Measurements from ENCODE around the gene TMCO4. TPM values are rescaled to one million over a fixed set of nuclear protein-coding genes. Genes with fewer than 3 reads are reported as not detected.

Gene TMCO4
- total and polyA plus RNA-seq, 2 donors (not counting 1 experiment from before 2014, with no cell fraction given): 21.7 to 31.3 TPM

DNA sequence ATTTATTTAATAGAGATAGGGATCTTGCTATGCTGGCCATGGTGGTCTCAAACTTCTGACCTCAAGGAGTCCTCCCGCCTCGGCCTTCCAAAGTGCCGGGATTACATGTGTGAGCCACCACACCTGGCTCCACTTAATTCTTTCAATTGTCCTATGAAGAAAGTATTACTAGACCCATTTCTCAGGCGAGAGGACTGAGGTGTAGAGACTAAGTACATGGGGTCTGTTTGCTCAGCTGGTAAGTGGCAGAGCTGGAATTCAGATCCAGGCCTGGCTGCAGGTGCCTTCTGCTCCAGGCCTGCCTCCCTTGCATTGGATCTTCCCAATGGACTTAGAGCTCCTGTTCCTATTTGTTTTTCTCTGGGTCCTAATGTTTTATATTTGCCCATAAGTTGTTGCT, 79.5 kb downstream of the TMCO4 start:
- Mint-ChIP-seq H3K4me1 (no peaks in the 10 kb centered on the region), H3K27me3 (no peaks in the 10 kb centered on the region), H3K4me3 (no peak overlapping the region), H3K27ac (no peak overlapping the region), H3K9me3 (ENCODE audit: insufficient read depth) (no peaks in the 10 kb centered on the region)
- Histone ChIP-seq H3K79me2 (ENCODE audit: control insufficient read depth, insufficient read depth, low read length) (no peaks in the 10 kb centered on the region), H3K27ac (ENCODE audit: low read length in 2 of 2) (no peak overlapping the region), H3K4me2 (replicated peaks; ENCODE audit: low read depth, low read length, poor library complexity, severe bottlenecking) (no peak overlapping the region), H3K9ac (ENCODE audit: low read length) (no peak overlapping the region), H3K4me3 (ENCODE audit: control extremely low read depth in 1 of 5, extremely low read depth in 1 of 5, insufficient read depth in 1 of 5, low read depth in 2 of 5, low read length in 4 of 5) (no peak overlapping the region), H4K20me1 (ENCODE audit: control insufficient read depth, insufficient read depth, low read length, poor library complexity, severe bottlenecking) (no peaks in the 10 kb centered on the region), H3K9me3 (ENCODE audit: control extremely low read depth in 1 of 3, control insufficient read depth in 2 of 3, insufficient read depth in 1 of 3, low read length in 2 of 3) (no peaks in the 10 kb centered on the region), H3K36me3 (replicated peaks in 1 of 2; ENCODE audit: control extremely low read depth in 1 of 2, control insufficient read depth in 1 of 2, extremely low read depth in 1 of 2, insufficient read depth in 2 of 2, low read length in 1 of 2) (peaks cover 0 to 3% of the 10 kb centered on the region in 2 experiments), H3K27me3 (replicated peaks in 1 of 4; ENCODE audit: control extremely low read depth in 1 of 4, control insufficient read depth in 3 of 4, insufficient read depth in 4 of 4, low read length in 3 of 4) (no peaks in the 10 kb centered on the region), H2AFZ (ENCODE audit: insufficient read depth, low read depth, low read length, poor library complexity, severe bottlenecking) (no peak overlapping the region), H3K4me1 (ENCODE audit: control insufficient read depth in 2 of 2, insufficient read depth in 2 of 2, low read length in 2 of 2) (peaks cover 0 to 2% of the 10 kb centered on the region in 2 donors)
- no peak for DNase-seq
- ChIA-PET CTCF (no interaction called here), POLR2A (no interaction called here)
- no peak for ATAC-seq (ENCODE audit: low read depth)
- TF ChIP-seq CTCF (IDR thresholded peaks at IDR 0.05): no peak
- no peak for TF ChIP-seq EZH2 (IDR thresholded peaks at IDR 0.05; ENCODE audit: borderline replicate concordance, insufficient read depth, low read depth, low read length, poor library complexity, severe bottlenecking)
- intact Hi-C loops (cut with micrococcal nuclease): no loop called here
- no CpG with 5 or more reads among the region's 4 CpGs for WGBS (ENCODE audit: insufficient coverage)

DNA sequence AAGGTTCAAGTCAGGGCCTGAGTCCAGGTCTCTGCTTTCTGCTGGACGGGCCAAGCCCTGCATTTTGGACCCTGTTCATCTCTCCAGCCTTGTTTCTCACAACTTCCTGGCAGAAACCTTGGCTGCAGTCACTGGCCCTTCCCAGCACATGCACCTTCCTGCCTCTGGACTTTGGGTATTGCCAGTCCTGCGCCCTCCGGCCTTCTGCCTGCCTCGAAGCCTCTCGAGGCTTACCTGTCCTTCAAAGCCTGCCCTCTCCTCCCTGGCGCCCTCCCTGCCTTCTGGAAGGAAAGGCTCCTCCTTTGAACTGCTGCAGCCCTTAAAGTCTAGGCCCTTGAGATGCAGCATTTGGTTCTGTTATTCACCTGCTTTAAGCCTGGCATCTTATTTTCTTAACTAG, 82.2 kb downstream of the TMCO4 start:
- Histone ChIP-seq H3K9me3 (ENCODE audit: control extremely low read depth in 1 of 3, control insufficient read depth in 2 of 3, insufficient read depth in 1 of 3, low read length in 2 of 3) (no peaks in the 10 kb centered on the region), H3K79me2 (ENCODE audit: control insufficient read depth, insufficient read depth, low read length) (no peaks in the 10 kb centered on the region), H3K4me3 (ENCODE audit: control extremely low read depth in 1 of 5, extremely low read depth in 1 of 5, insufficient read depth in 1 of 5, low read depth in 2 of 5, low read length in 4 of 5) (no peak overlapping the region), H2AFZ (ENCODE audit: insufficient read depth, low read depth, low read length, poor library complexity, severe bottlenecking) (no peak overlapping the region), H3K27me3 (replicated peaks in 1 of 4; ENCODE audit: control extremely low read depth in 1 of 4, control insufficient read depth in 3 of 4, insufficient read depth in 4 of 4, low read length in 3 of 4) (no peaks in the 10 kb centered on the region), H3K4me2 (replicated peaks; ENCODE audit: low read depth, low read length, poor library complexity, severe bottlenecking) (no peak overlapping the region), H3K9ac (ENCODE audit: low read length) (no peak overlapping the region), H3K36me3 (replicated peaks in 1 of 2; ENCODE audit: control extremely low read depth in 1 of 2, control insufficient read depth in 1 of 2, extremely low read depth in 1 of 2, insufficient read depth in 2 of 2, low read length in 1 of 2) (peaks cover 0 to 4% of the 10 kb centered on the region in 2 experiments), H3K4me1 (ENCODE audit: control insufficient read depth in 2 of 2, insufficient read depth in 2 of 2, low read length in 2 of 2) (peaks cover 0 to 2% of the 10 kb centered on the region in 2 donors), H4K20me1 (ENCODE audit: control insufficient read depth, insufficient read depth, low read length, poor library complexity, severe bottlenecking) (no peaks in the 10 kb centered on the region), H3K27ac (ENCODE audit: low read length in 2 of 2) (no peak overlapping the region)
- WGBS (ENCODE audit: insufficient coverage): 96% methylated on average over 5 of the region's 6 CpGs
- Mint-ChIP-seq H3K27ac (no peak overlapping the region), H3K4me3 (no peak overlapping the region), H3K27me3 (no peaks in the 10 kb centered on the region), H3K4me1 (no peaks in the 10 kb centered on the region), H3K9me3 (ENCODE audit: insufficient read depth) (no peaks in the 10 kb centered on the region)
- ChIA-PET POLR2A (no interaction called here), CTCF (no interaction called here)
- ATAC-seq (ENCODE audit: low read depth) (no peak), DNase-seq (no peak)
- intact Hi-C loops (cut with micrococcal nuclease): no loop called here
- TF ChIP-seq CTCF (IDR thresholded peaks at IDR 0.05): no peak
- no peak for TF ChIP-seq EZH2 (IDR thresholded peaks at IDR 0.05; ENCODE audit: borderline replicate concordance, insufficient read depth, low read depth, low read length, poor library complexity, severe bottlenecking)

All from B cell (primary cell).